DOHH2 (cell line): ENCODE data around the gene JARID2.

Source experiments
- CTCF ChIP-seq: fragments of 200-600 bp; sonication (generic); IDR thresholded peaks from one replicate; pipeline ENCODE4 v1.5.1; 2014; ENCODE audit warnings: antibody characterized with exemption, mild to moderate bottlenecking, low read depth, low read length; ENCODE audit not compliant: poor library complexity, severe bottlenecking
- EZH2phosphoT487 ChIP-seq: fragments of 200-600 bp; sonication (generic); IDR thresholded peaks from 2 replicates; pipeline ENCODE4 v1.6.1; 2017; ENCODE audit warnings: borderline replicate concordance, mild to moderate bottlenecking, antibody characterized with exemption, low read length, moderate library complexity, mixed read lengths

- TF ChIP-seq CTCF (no peak), EZH2phosphoT487 (no peak)
Measured at GRCh38 chr6:15554728-15555100, 308.8 kb downstream of the JARID2 start.
